Raji (cell line): ENCODE measurements around the gene PAPPA.

ENCODE experiments used
- POLR2A ChIP-seq: IDR thresholded peaks from 2 replicates; pipeline ENCODE4 v1.6.1; 2011; ENCODE audit warnings: low read depth, low read length, control low read depth; ENCODE audit not compliant: insufficient read depth

The PAPPA gene

GRCh38 chr9:116390303-116391228 lies 237.0 kb downstream of the PAPPA start:
- no peak for TF ChIP-seq POLR2A

- no peak for TF ChIP-seq POLR2A
Measured at GRCh38 chr9:116391306-116391900, 237.8 kb downstream of the PAPPA start.

GRCh38 chr9:116393198-116393597 lies 239.6 kb downstream of the PAPPA start:
- TF ChIP-seq POLR2A = no peak

DNA sequence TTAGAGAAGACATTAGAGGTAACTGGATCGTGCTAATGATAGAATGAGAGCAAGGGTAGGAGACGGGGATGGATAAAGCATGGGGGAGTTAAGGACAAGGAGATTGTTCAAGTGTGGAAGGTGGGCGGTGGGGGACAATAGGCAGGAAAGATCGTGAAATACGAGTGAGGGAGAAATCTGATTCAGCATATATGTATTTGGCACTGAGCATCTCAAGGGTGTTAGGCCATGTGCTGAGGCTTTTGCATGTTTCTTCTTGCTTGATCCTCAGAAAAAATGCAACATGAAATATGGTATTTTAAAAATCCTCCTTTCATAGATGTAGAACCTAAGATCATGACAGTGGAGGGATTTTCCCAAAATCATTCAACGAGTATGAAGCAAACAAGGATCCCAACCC lies 240.5 kb downstream of the PAPPA start:
- TF ChIP-seq POLR2A = no peak

- TF ChIP-seq POLR2A = no peak
Measured at GRCh38 chr9:116394894-116395698, 241.5 kb downstream of the PAPPA start.

- no peak for TF ChIP-seq POLR2A
Measured at GRCh38 chr9:116395699-116396037, 242.1 kb downstream of the PAPPA start.

DNA sequence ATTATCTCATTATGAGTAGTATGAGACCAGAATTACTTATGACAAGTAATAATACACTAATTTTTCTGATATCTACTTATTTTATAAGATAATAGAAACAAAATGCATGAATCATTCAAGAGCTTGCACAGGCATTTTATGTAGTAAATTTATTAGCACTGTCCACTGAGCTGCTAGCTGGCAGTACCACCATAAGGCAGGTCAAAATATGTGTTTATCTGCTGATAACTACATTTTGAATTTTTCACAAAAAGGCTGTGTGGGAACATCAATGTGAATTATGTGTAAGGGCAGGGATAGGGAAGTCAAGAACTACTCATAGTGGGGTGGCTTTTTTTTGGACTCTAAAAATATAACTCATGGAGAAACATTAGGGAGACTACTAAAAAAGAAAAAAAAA lies 249.6 kb downstream of the PAPPA start:
- TF ChIP-seq POLR2A = no peak

GRCh38 chr9:116404228-116404627 lies 250.6 kb downstream of the PAPPA start:
- no peak for TF ChIP-seq POLR2A

DNA sequence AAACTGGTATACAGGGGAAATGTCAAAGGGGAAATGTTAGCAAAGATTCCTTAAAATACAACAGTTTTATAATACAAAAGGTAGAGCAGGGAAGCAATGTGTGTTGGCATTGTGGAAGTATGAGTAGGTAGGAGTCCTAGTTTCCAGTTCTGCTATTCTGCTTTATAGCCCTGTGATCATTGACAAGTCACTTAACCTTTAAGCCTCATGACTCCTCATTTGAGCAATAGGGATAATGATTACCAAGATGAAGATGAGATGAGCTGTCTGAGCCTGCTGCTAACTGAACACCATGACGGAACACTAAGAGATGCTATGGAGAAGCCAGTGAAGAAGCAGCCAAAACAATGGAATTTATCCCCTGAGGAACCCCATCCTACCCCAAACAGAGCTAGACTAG lies 251.7 kb downstream of the PAPPA start:
- TF ChIP-seq POLR2A = no peak

DNA sequence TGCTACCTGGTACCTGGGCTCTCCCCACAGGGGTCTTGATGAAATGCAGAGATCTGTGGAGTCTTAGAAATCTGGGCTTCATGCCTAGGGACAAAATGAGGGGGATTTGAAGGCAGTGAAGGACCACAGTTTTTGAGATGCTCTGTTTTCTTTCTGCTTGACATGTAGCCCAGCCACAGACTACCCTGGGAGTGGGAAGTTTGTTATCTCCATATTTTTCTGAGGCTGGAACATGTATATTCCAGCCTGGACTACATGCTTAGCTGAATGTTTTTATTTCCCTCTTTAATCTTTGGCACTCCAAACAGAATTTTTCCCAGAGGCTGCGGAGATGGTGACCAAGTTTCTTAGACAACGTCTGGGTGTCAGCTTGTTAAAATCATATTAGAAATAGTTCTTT lies 252.9 kb downstream of the PAPPA start:
- no peak for TF ChIP-seq POLR2A

DNA sequence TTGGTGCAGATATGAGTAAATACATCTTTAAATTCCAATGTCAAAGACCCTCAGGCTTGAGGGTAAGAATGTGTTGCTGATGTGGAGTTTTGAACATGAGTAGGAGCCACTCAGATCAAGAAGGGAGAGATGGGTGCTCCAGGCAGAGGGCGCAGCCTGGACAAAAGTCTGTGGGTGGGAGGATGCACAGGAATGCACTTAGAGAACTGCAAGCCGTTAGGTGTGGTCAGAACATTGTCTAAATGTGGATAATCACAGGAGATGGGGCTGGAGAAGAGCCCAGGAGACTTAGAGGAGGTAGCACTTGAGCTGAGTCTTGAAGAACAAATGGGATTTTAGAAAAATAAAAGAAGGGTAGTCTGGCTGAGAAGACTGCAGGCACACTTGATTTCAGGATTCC lies 255.5 kb downstream of the PAPPA start:
- TF ChIP-seq POLR2A = no peak

- TF ChIP-seq POLR2A = no peak
Measured at GRCh38 chr9:116409638-116410037, 256.0 kb downstream of the PAPPA start.

DNA sequence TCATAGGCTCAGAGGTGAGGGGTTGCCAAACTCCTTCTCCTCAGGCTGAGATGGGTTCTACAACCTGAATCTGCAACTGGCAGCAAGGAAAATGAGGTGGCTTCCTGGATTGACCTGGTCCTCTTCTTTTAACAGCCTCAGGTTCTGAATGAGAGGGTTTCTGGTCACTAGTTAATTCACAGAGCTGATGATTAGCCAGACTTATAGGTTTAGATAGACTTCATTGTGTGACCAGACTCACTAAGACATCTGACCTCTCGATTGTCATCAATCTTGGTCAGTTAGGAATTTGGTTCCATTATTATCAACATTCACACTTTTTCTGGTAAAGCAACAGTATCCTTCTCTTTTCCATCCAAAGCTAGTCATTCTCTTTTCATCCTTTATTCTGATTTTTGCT lies 257.9 kb downstream of the PAPPA start:
- no peak for TF ChIP-seq POLR2A

DNA sequence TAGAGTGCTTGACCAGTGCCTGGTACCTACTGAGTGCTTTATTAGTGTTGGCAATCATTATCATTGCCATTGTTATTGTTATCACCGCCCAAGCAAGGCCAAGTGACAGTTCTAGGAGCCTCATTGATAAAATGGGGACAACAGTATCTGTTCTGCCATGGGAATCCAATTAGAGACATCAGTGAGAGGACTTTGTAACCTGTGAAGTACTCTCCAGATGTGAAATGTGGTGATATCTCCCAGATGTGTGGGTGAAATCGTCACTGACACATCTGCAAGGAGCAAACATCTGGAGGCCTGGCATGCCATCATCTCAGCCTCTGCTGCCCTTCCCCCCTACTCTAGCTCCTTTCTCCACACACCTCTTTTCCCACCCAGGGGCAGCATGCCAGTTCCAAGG lies 260.8 kb downstream of the PAPPA start:
- no peak for TF ChIP-seq POLR2A

GRCh38 chr9:116416421-116416820 lies 262.8 kb downstream of the PAPPA start:
- no peak for TF ChIP-seq POLR2A

GRCh38 chr9:116417464-116417863 lies 263.9 kb downstream of the PAPPA start:
- TF ChIP-seq POLR2A = no peak
